H1 (cell line): ENCODE results near the gene SLC38A2. TPM values are rescaled to one million over a fixed set of nuclear protein-coding genes. Genes with fewer than 3 reads are reported as not detected.

Experiments used
- CTCF ChIA-PET: fragments of 300-600 bp; sonication (Branson Sonifier 250); formaldehyde crosslinking; loops from one replicate; lab custom pipeline; 2021; ENCODE audit not compliant: partially characterized antibody; lab: Charles Lee
- POLR2A ChIA-PET: fragments of 300-600 bp; sonication (Branson Sonifier 250); formaldehyde crosslinking; loops from one replicate; lab custom pipeline; 2021; ENCODE audit warnings: inconsistent platforms; ENCODE audit not compliant: partially characterized antibody; lab: Charles Lee
- DNase-seq, 2 experiments: peaks; one replicate each; pipeline versions ENCODE4 v3.0.0 to v3.0.0-alpha.2; 2010 to 2022; ENCODE audit warnings: low spot score in 2 of 2, low read depth in 1 of 2, mixed read lengths in 1 of 2
- FAIRE-seq: peaks from 2 replicates; lab custom pipeline; 2011; peaks lifted over from hg19 to GRCh38; lab: Jason Lieb, UNC
- H2AFZ ChIP-seq: 2 replicates; pipeline ENCODE4 v1.8.1; 2012; ENCODE audit warnings: low read length, inconsistent platforms
- H2AK5ac ChIP-seq: 2 replicates; pipeline ENCODE4 v1.6.1; 2013; ENCODE audit warnings: low read depth, low read length
- H2BK120ac ChIP-seq: replicated peaks from 2 replicates; pipeline ENCODE3; 2013; ENCODE audit warnings: low read depth, low read length, inconsistent platforms
- H2BK12ac ChIP-seq: 2 replicates; pipeline ENCODE4 v1.6.1; 2013; ENCODE audit warnings: low read depth, low read length
- H2BK15ac ChIP-seq: 2 replicates; pipeline ENCODE4 v1.6.1; 2013; ENCODE audit warnings: low read length
- H2BK20ac ChIP-seq: 2 replicates; pipeline ENCODE4 v1.6.1; 2013; ENCODE audit warnings: low read length
- H2BK5ac ChIP-seq: 2 replicates; pipeline ENCODE4 v1.6.1; 2013; ENCODE audit warnings: low read depth, low read length
- H3K14ac ChIP-seq: 2 replicates; pipeline ENCODE4 v1.6.1; 2013; ENCODE audit warnings: inconsistent platforms; ENCODE audit not compliant: insufficient read length
- H3K18ac ChIP-seq: 2 replicates; pipeline ENCODE4 v1.6.1; 2013; ENCODE audit warnings: low read length; ENCODE audit errors: extremely low read depth
- H3K23ac ChIP-seq: 2 replicates; pipeline ENCODE4 v1.6.1; 2013; ENCODE audit warnings: inconsistent platforms; ENCODE audit not compliant: insufficient read length
- H3K23me2 ChIP-seq: 2 replicates; pipeline ENCODE4 v1.6.1; 2013; ENCODE audit warnings: low read depth, low read length
- H3K27ac ChIP-seq: 2 replicates; pipeline ENCODE4 v1.6.1; 2011; ENCODE audit warnings: low read depth, low read length, inconsistent platforms
- H3K27me3 ChIP-seq, 4 experiments: replicated peaks in 1 of 4; 1 replicate in 1 of 4; 2 replicates in 3 of 4; pipeline versions ENCODE4 v1.6.1 to v1.8.1; 2011 to 2013; ENCODE audit warnings: low read length in 3 of 4, mild to moderate bottlenecking in 3 of 4, inconsistent platforms in 2 of 4, mixed read lengths in 2 of 4, moderate library complexity in 1 of 4; ENCODE audit not compliant: control insufficient read depth in 3 of 4, insufficient read depth in 3 of 4; ENCODE audit errors: extremely low read depth in 1 of 4
- H3K36me3 ChIP-seq, 4 experiments: 2 replicates each; pipeline versions ENCODE4 v1.6.1 to v1.8.1; 2011 to 2013; ENCODE audit warnings: mild to moderate bottlenecking in 4 of 4, low read length in 3 of 4, moderate library complexity in 2 of 4, control low read depth in 1 of 4, inconsistent platforms in 1 of 4; ENCODE audit not compliant: insufficient read depth in 4 of 4, control insufficient read depth in 2 of 4
- H3K4ac ChIP-seq: replicated peaks from 2 replicates; pipeline ENCODE3; 2013; ENCODE audit warnings: low read length, low read depth, mixed read lengths, inconsistent platforms; ENCODE audit not compliant: insufficient read length
- H3K4me1 ChIP-seq, 4 experiments: replicated peaks in 1 of 4; 1 replicate in 1 of 4; 2 replicates in 3 of 4; pipeline versions ENCODE4 v1.6.1 to v1.8.1; 2011 to 2013; ENCODE audit warnings: low read length in 3 of 4, inconsistent platforms in 2 of 4, mixed read lengths in 1 of 4; ENCODE audit not compliant: insufficient read depth in 4 of 4, control insufficient read depth in 3 of 4
- H3K4me2 ChIP-seq, 2 experiments: 2 replicates each; pipeline versions ENCODE4 v1.6.1 to v1.8.1; 2011 to 2013; ENCODE audit warnings: low read depth in 2 of 2, low read length in 2 of 2, control low read depth in 1 of 2, inconsistent platforms in 1 of 2, mild to moderate bottlenecking in 1 of 2; ENCODE audit not compliant: insufficient read depth in 1 of 2
- H3K4me3 ChIP-seq, 4 experiments: fragments of 200-600, 300-600 bp in 1 of 4; sonication (generic), shearing (Covaris generic), sonication (Bioruptor Twin) in 1 of 4; 2 replicates each; pipeline versions ENCODE4 v1.5.1 to v1.8.1; 2011 to 2016; ENCODE audit warnings: low read length in 4 of 4, low read depth in 3 of 4, control low read depth in 2 of 4, inconsistent platforms in 2 of 4, mild to moderate bottlenecking in 2 of 4, mixed read lengths in 1 of 4, moderate library complexity in 1 of 4; ENCODE audit not compliant: insufficient read depth in 2 of 4; ENCODE audit errors: extremely low read depth in 1 of 4
- H3K56ac ChIP-seq: replicated peaks from 2 replicates; pipeline ENCODE3; 2013; ENCODE audit warnings: low read depth, mild to moderate bottlenecking, mixed read lengths, low read length, inconsistent platforms; ENCODE audit not compliant: insufficient read length
- H3K79me1 ChIP-seq: 2 replicates; pipeline ENCODE4 v1.6.1; 2013; ENCODE audit warnings: low read depth, low read length, control low read depth
- H3K79me2 ChIP-seq, 2 experiments: 2 replicates each; pipeline versions ENCODE4 v1.6.1 to v1.8.1; 2012 to 2013; ENCODE audit warnings: low read length in 2 of 2, mild to moderate bottlenecking in 2 of 2, inconsistent platforms in 1 of 2; ENCODE audit not compliant: insufficient read depth in 2 of 2, control insufficient read depth in 1 of 2
- H3K9ac ChIP-seq, 4 experiments: replicated peaks in 1 of 4; 1 replicate in 1 of 4; 2 replicates in 3 of 4; pipeline versions ENCODE4 v1.6.1 to v1.8.1; 2011 to 2013; ENCODE audit warnings: low read depth in 3 of 4, low read length in 3 of 4, control low read depth in 2 of 4, mild to moderate bottlenecking in 2 of 4, moderate library complexity in 2 of 4, inconsistent platforms in 1 of 4; ENCODE audit errors: extremely low read depth in 1 of 4
- H3K9me3 ChIP-seq, 2 experiments: 2 replicates each; pipeline versions ENCODE4 v1.6.1 to v1.8.1; 2012 to 2013; ENCODE audit warnings: mild to moderate bottlenecking in 2 of 2, moderate library complexity in 2 of 2, control low read depth in 1 of 2, inconsistent platforms in 1 of 2, low read depth in 1 of 2, low read length in 1 of 2, mixed read lengths in 1 of 2; ENCODE audit not compliant: insufficient read depth in 2 of 2
- H4K20me1 ChIP-seq, 2 experiments: replicated peaks in 1 of 2; 2 replicates each; pipeline versions ENCODE3 to v1.8.1; 2011 to 2013; ENCODE audit warnings: inconsistent platforms in 2 of 2, low read length in 2 of 2, mild to moderate bottlenecking in 1 of 2; ENCODE audit not compliant: insufficient read depth in 2 of 2, control insufficient read depth in 1 of 2
- H4K5ac ChIP-seq: 2 replicates; pipeline ENCODE4 v1.6.1; 2013; ENCODE audit warnings: low read length, low read depth, mixed read lengths, inconsistent platforms; ENCODE audit not compliant: insufficient read length
- H4K8ac ChIP-seq: 2 replicates; pipeline ENCODE4 v1.8.0; 2013; ENCODE audit warnings: mild to moderate bottlenecking, moderate library complexity, low read length, inconsistent platforms; ENCODE audit not compliant: insufficient read depth; ENCODE audit errors: extremely low read depth
- H4K91ac ChIP-seq: replicated peaks from 2 replicates; pipeline ENCODE3; 2013; ENCODE audit warnings: low read length, mixed read lengths, inconsistent platforms; ENCODE audit not compliant: insufficient read length
- HDAC2 ChIP-seq, 2 experiments: fragments of 300-600 bp in 1 of 2; sonication (generic) in 1 of 2; IDR thresholded peaks; 2 replicates each; pipeline ENCODE4 v1.6.1; 2011 to 2012; ENCODE audit warnings: low read depth in 2 of 2, low read length in 2 of 2, mild to moderate bottlenecking in 2 of 2, moderate library complexity in 2 of 2, borderline replicate concordance in 1 of 2, inconsistent platforms in 1 of 2
- RAD21 ChIP-seq, 2 experiments: IDR thresholded peaks in 1 of 2; conservative IDR thresholded peaks in 1 of 2; 2 replicates each; pipeline ENCODE4 v1.6.1; 2011; ENCODE audit warnings: low read depth in 2 of 2, low read length in 2 of 2, improper control_type of control experiment in 1 of 2, inconsistent platforms in 1 of 2, mild to moderate bottlenecking in 1 of 2, moderate library complexity in 1 of 2
- WGBS, 2 experiments: shearing (Covaris generic) in 1 of 2; methylation state at CpG; one replicate each; pipeline versions ENCODE4 v1.1.6 to v1.1.7; 2013 to 2015; ENCODE audit warnings: low lambda C conversion rate in 2 of 2, mixed read lengths in 2 of 2, inconsistent platforms in 1 of 2, low coverage in 1 of 2, missing lambda C conversion rate in 1 of 2; ENCODE audit not compliant: insufficient replicate concordance in 2 of 2, insufficient coverage in 1 of 2, insufficient read length in 1 of 2; ENCODE audit errors: extremely low coverage in 1 of 2, missing lambda C conversion rate in 1 of 2; 5-methylcytosine and 5-hydroxymethylcytosine counted together
- polyA plus RNA-seq, 7 experiments: library from polyadenylated mRNA; depleted of rRNA in 3 of 7; stranded (reverse) in 5 of 7; unstranded in 2 of 7; fragments of >200 nt in 5 of 7; fragments of 200-250 nt in 2 of 7; gene quantifications; 1 replicate in 5 of 7; 2 replicates in 1 of 7; 4 replicates in 1 of 7; pipeline versions ENCODE4 v1.2.1 to v1.2.3, GENCODE V29; 2011 to 2013; ENCODE audit warnings: missing spikeins in 2 of 7, mixed read lengths in 2 of 7
- total RNA-seq: library from RNA; stranded (reverse); fragmentation: NEBNext Ultra II Directional; extraction: Animal tissue kit (Norgen Biotek cat#: 25700); gene quantifications from 2 replicates; pipeline ENCODE4 v1.2.1, GENCODE V29; 2021
- TF ChIP-seq, protein P1 (sequence below), 3 experiments: IDR thresholded peaks; 1 replicate in 2 of 3; 2 replicates in 1 of 3; pipeline versions ENCODE4 v1.5.1 to v1.6.1; 2011; ENCODE audit warnings: low read length in 3 of 3, mild to moderate bottlenecking in 3 of 3, inconsistent platforms in 2 of 3, low read depth in 1 of 3, moderate library complexity in 1 of 3; ENCODE audit not compliant: insufficient read depth in 1 of 3; ENCODE audit errors: control extremely low read depth in 1 of 3

Gene SLC38A2
- total and polyA plus RNA-seq, 2 of the 8 experiments (the other 6 are each of a cell fraction or from before 2014, with no cell fraction given), result 163 to 684 TPM

DNA sequence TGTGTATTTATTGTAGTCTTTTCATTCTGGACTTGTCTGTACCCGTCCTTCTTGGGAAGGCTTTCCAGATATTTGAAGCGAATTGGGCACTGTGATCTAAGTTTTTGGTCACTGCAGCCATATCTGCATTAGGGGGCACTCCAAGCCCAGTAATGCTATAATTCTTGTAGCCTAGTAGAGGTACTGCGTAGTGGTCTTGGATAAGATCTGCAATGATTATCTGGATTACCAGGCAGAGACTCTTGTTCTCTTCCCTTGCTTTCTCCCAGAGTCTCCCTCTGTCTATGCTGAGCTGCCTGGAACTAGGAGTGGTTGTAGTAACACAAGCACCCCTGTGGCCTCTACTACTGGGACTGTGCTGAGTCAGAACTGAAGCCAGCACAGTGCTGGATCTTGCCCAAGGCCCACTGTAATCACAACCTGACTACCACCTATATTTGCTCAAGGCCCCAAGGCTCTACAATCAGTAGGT, 30.0 kb downstream of the SLC38A2 start:
- no peak overlapping the region; the same call in 1 of the 2 replicates for H2BK15ac ChIP-seq
- 61% methylated on average over 3 of the region's 3 CpGs; no CpG with 5 or more reads in 1 of the 2 experiments for WGBS, 2 experiments
- peak overlapping the region; percentile 89; the same call in 1 of the 2 replicates for H2BK12ac ChIP-seq
- no peak overlapping the region for H3K23ac ChIP-seq
- no peaks in the 10 kb centered on the region for H3K27me3 ChIP-seq
- H3K4ac ChIP-seq, result no peak overlapping the region
- no peaks in the 10 kb centered on the region for H3K79me2 ChIP-seq
- no peaks in the 10 kb centered on the region for H3K36me3 ChIP-seq
- peak overlapping the region; percentile 57; the same call in 1 of the 2 replicates for H2BK5ac ChIP-seq
- H3K23me2 ChIP-seq, result no peaks in the 10 kb centered on the region
- H3K9me3 ChIP-seq, result no peaks in the 10 kb centered on the region
- H3K27ac ChIP-seq, result no peak overlapping the region
- no peak overlapping the region for H3K9ac ChIP-seq
- peak overlapping the region; percentile 57 for H2BK120ac ChIP-seq
- H3K18ac ChIP-seq, result no peak overlapping the region
- no peak overlapping the region for H4K5ac ChIP-seq
- ChIA-PET CTCF (interaction anchor here (0.7 to 2.3 kb wide), 16 partner anchors 9 to 684 kb away, joined by 3 to 11 read pairs (median 4); no protein-coding TSS in a partner anchor), POLR2A (interaction anchor here (1.1 to 2.1 kb wide), 2 partner anchors 29 to 219 kb away, joined by 4 to 6 read pairs; no protein-coding TSS in a partner anchor)
- H3K4me3 ChIP-seq, result no peak overlapping the region
- no peaks in the 10 kb centered on the region for H3K79me1 ChIP-seq
- H4K91ac ChIP-seq, result no peak overlapping the region
- H2BK20ac ChIP-seq, result peak overlapping the region; percentile 83; the same call in 1 of the 2 replicates
- H4K8ac ChIP-seq, result no peak overlapping the region
- no peak overlapping the region for H3K56ac ChIP-seq
- H2AK5ac ChIP-seq, result no peak overlapping the region
- DNase-seq (peak in 1 of 2 experiments; percentile 59), FAIRE-seq (peak; percentile 81)
- peak; percentile 94 for TF ChIP-seq RAD21 (IDR thresholded peaks at IDR 0.05 in 1 of 2, conservative IDR thresholded peaks at IDR 0.05 in 1 of 2; ENCODE audit: low read depth in 2 of 2, low read length in 2 of 2)
- no peak for TF ChIP-seq HDAC2 (IDR thresholded peaks at IDR 0.05; ENCODE audit: borderline replicate concordance in 1 of 2, low read depth in 2 of 2, low read length in 2 of 2)
- TF ChIP-seq, protein P1, sequence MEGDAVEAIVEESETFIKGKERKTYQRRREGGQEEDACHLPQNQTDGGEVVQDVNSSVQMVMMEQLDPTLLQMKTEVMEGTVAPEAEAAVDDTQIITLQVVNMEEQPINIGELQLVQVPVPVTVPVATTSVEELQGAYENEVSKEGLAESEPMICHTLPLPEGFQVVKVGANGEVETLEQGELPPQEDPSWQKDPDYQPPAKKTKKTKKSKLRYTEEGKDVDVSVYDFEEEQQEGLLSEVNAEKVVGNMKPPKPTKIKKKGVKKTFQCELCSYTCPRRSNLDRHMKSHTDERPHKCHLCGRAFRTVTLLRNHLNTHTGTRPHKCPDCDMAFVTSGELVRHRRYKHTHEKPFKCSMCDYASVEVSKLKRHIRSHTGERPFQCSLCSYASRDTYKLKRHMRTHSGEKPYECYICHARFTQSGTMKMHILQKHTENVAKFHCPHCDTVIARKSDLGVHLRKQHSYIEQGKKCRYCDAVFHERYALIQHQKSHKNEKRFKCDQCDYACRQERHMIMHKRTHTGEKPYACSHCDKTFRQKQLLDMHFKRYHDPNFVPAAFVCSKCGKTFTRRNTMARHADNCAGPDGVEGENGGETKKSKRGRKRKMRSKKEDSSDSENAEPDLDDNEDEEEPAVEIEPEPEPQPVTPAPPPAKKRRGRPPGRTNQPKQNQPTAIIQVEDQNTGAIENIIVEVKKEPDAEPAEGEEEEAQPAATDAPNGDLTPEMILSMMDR (IDR thresholded peaks at IDR 0.05; ENCODE audit: control extremely low read depth in 1 of 3, insufficient read depth in 1 of 3, low read depth in 1 of 3, low read length in 3 of 3), result peak in 2 of 3 experiments; percentile 77 to 78; a peak in 3 of 4 replicates
- H2AFZ ChIP-seq, result peak overlapping the region; percentile 72; the same call in 1 of the 2 replicates
- peaks cover 0 to 3% (median 0%) of the 10 kb centered on the region in 4 experiments; a peak in 1 of 7 replicates for H3K4me1 ChIP-seq
- no peaks in the 10 kb centered on the region for H4K20me1 ChIP-seq
- H3K14ac ChIP-seq, result no peak overlapping the region
- H3K4me2 ChIP-seq, result no peak overlapping the region
